Measurements from ENCODE around the gene C11orf54. TPM values are rescaled to one million over a fixed set of nuclear protein-coding genes. Genes with fewer than 3 reads are reported as not detected.

Gene C11orf54
- total RNA-seq, result 29.8 and 34.2 TPM in 2 replicates

- DNase-seq, result peak; percentile 99
Observed at GRCh38 chr11:93741094-93741881, at the start of gene C11orf54, which contains the start of gene TAF1D. C11orf54 (plus strand) TSS chr11:93741672; CDS start chr11:93747394, 5,722 bp downstream. TAF1D (minus strand) TSS chr11:93741495; CDS start chr11:93739304, 2,191 bp downstream.

- DNase-seq, result peak; percentile 11
Observed at GRCh38 chr11:93694109-93694508, 47.4 kb upstream of the C11orf54 start.

GRCh38 chr11:93694557-93694956 is 46.9 kb upstream of the C11orf54 start:
- no peak for DNase-seq

- DNase-seq, result no peak
Observed at GRCh38 chr11:93697611-93698010, 43.9 kb upstream of the C11orf54 start.

- DNase-seq, result no peak
Observed at GRCh38 chr11:93700830-93701229, 40.6 kb upstream of the C11orf54 start.

GRCh38 chr11:93704237-93704636 is 37.2 kb upstream of the C11orf54 start:
- no peak for DNase-seq

- no peak for DNase-seq
Observed at GRCh38 chr11:93710239-93710638, 31.2 kb upstream of the C11orf54 start.

GRCh38 chr11:93712678-93713077 is 28.8 kb upstream of the C11orf54 start:
- DNase-seq, result no peak

- DNase-seq, result no peak
Observed at GRCh38 chr11:93715797-93716396, 25.6 kb upstream of the C11orf54 start.

- DNase-seq, result no peak
Observed at GRCh38 chr11:93717501-93717900, 24.0 kb upstream of the C11orf54 start.

- DNase-seq, result peak; percentile 73
Observed at GRCh38 chr11:93718057-93718563, 23.4 kb upstream of the C11orf54 start.

- no peak for DNase-seq
Observed at GRCh38 chr11:93719310-93719709, 22.2 kb upstream of the C11orf54 start.

- DNase-seq, result no peak
Observed at GRCh38 chr11:93720522-93720921, 20.9 kb upstream of the C11orf54 start.

GRCh38 chr11:93724089-93724488 is 17.4 kb upstream of the C11orf54 start:
- no peak for DNase-seq

GRCh38 chr11:93727985-93728791 is 13.3 kb upstream of the C11orf54 start:
- DNase-seq, result no peak

- no peak for DNase-seq
Observed at GRCh38 chr11:93728792-93729128, 12.7 kb upstream of the C11orf54 start.

- DNase-seq, result no peak
Observed at GRCh38 chr11:93729129-93729616, 12.3 kb upstream of the C11orf54 start.

- DNase-seq, result no peak
Observed at GRCh38 chr11:93730108-93731107, 11.1 kb upstream of the C11orf54 start.

- DNase-seq, result no peak
Observed at GRCh38 chr11:93732237-93732892, 9.1 kb upstream of the C11orf54 start.

- no peak for DNase-seq
Observed at GRCh38 chr11:93733474-93733873, 8.0 kb upstream of the C11orf54 start.

All from dermis blood vessel endothelial cell (primary cell).